Esophagus squamous epithelium (tissue), 5 donors: Measurements from ENCODE around the gene EMILIN2. TPM values are rescaled to one million over a fixed set of nuclear protein-coding genes. Genes with fewer than 3 reads are reported as not detected.

Source experiments
- DNase-seq: peaks from one replicate; lab custom pipeline; 2025; lab: John Stamatoyannopoulos, UW
- H3K27ac ChIP-seq, 4 donors: fragments of 200-600 bp; sonication (generic); one replicate each; pipeline ENCODE4 v1.5.1; 2016 to 2019; ENCODE audit warnings: mild to moderate bottlenecking in 1 of 4
- H3K27me3 ChIP-seq, 4 donors: fragments of 200-600 bp; sonication (generic); 1 replicate in 3 of 4; 2 replicates in 1 of 4; pipeline versions ENCODE4 v1.5.1 to v1.6.0; 2017 to 2021; ENCODE audit warnings: antibody characterized with exemption in 1 of 4
- H3K36me3 ChIP-seq, 3 donors: fragments of 200-600 bp; sonication (generic); one replicate each; pipeline ENCODE4 v1.5.1; 2016 to 2019
- H3K4me1 ChIP-seq, 3 donors: fragments of 200-600 bp; sonication (generic); one replicate each; pipeline ENCODE4 v1.5.1; 2017 to 2019
- H3K4me3 ChIP-seq, 4 donors: fragments of 200-600 bp; sonication (generic); 1 replicate in 3 of 4; 2 replicates in 1 of 4; pipeline ENCODE4 v1.5.1; 2016 to 2019; ENCODE audit warnings: mild to moderate bottlenecking in 2 of 4, moderate library complexity in 1 of 4
- H3K9me3 ChIP-seq, 3 donors: fragments of 200-600 bp; sonication (generic); one replicate each; pipeline ENCODE4 v1.5.1; 2016 to 2019
- CTCF ChIP-seq, 6 experiments: fragments of 450-650 bp in 4 of 6; fragments of 200-600 bp in 2 of 6; sonication (generic) in 2 of 6; IDR thresholded peaks; one replicate each; pipeline ENCODE4 v1.5.1; 2016 to 2019; ENCODE audit warnings: antibody characterized with exemption in 6 of 6, mild to moderate bottlenecking in 4 of 6, moderate library complexity in 4 of 6
- POLR2A ChIP-seq, 4 donors: fragments of 450-650 bp; IDR thresholded peaks; one replicate each; pipeline ENCODE4 v1.6.1; 2017; ENCODE audit warnings: antibody characterized with exemption in 4 of 4, mild to moderate bottlenecking in 4 of 4, moderate library complexity in 3 of 4
- WGBS, 2 donors: methylation state at CpG; one replicate each; pipeline ENCODE4 v1.1.5; 2018; 5-methylcytosine and 5-hydroxymethylcytosine counted together
- intact Hi-C: fragments of 100-400 bp; cut with DNase I; formaldehyde crosslinking; loops from one replicate; pipeline ENCODE4 v1.15.0; 2022
- total RNA-seq, 4 donors: library from RNA; depleted of rRNA; stranded (reverse); fragments of >200 nt; gene quantifications; one replicate each; pipeline ENCODE4 v1.1.0, GENCODE V29; 2016
- donor health status: DM: yes; HTN: yes; CAD: no.

The EMILIN2 gene
- total RNA-seq, 4 donors from 2014 or later = 3.2 to 11.1 (median 5.5) TPM

- H3K4me1 ChIP-seq = peaks cover 0 to 19% (median 16%) of the 10 kb centered on the region in 3 donors
- peaks cover 0 to 51% (median 0%) of the 10 kb centered on the region in 3 donors for H3K36me3 ChIP-seq
- no peaks in the 10 kb centered on the region for H3K9me3 ChIP-seq
- no peak overlapping the region for H3K4me3 ChIP-seq
- H3K27ac ChIP-seq = peak overlapping the region in 1 of 4 donors; percentile 22
- intact Hi-C loops = no loop called here
- no peak for DNase-seq
- 91 to 96% methylated on average over 12 of the region's 12 CpGs for WGBS, 2 donors
- H3K27me3 ChIP-seq = no peaks in the 10 kb centered on the region
- no peak for TF ChIP-seq CTCF (IDR thresholded peaks at IDR 0.05)
- TF ChIP-seq POLR2A (IDR thresholded peaks at IDR 0.05) = no peak
These were observed 108.3 kb downstream of the EMILIN2 start for GRCh38 chr18:2954869-2955645.

GRCh38 chr18:2956056-2956455, 109.2 kb downstream of the EMILIN2 start:
- Histone ChIP-seq H3K4me1 (peaks cover 0 to 28% (median 20%) of the 10 kb centered on the region in 3 donors), H3K4me3 (no peak overlapping the region)

GRCh38 chr18:2958819-2959298, 112.1 kb downstream of the EMILIN2 start:
- DNase-seq = no peak
- peaks cover 8 to 51% (median 29%) of the 10 kb centered on the region in 3 donors for H3K4me1 ChIP-seq
- intact Hi-C loops = no loop called here
- TF ChIP-seq CTCF (IDR thresholded peaks at IDR 0.05) = no peak
- TF ChIP-seq POLR2A (IDR thresholded peaks at IDR 0.05) = no peak
- H3K36me3 ChIP-seq = peaks cover 0 to 13% (median 0%) of the 10 kb centered on the region in 3 donors
- peak overlapping the region in 3 of 4 donors; percentile 43 to 75 (median 73) for H3K27ac ChIP-seq
- H3K27me3 ChIP-seq = no peaks in the 10 kb centered on the region
- H3K9me3 ChIP-seq = no peaks in the 10 kb centered on the region
- H3K4me3 ChIP-seq = no peak overlapping the region

More at GRCh38 chr18:2956056-2956455, 109.2 kb downstream of the EMILIN2 start:
- TF ChIP-seq POLR2A (IDR thresholded peaks at IDR 0.05) = no peak
- TF ChIP-seq CTCF (IDR thresholded peaks at IDR 0.05) = no peak
- Histone ChIP-seq H3K9me3 (no peaks in the 10 kb centered on the region), H3K27ac (peak overlapping the region in 2 of 4 donors; percentile 7 to 22), H3K27me3 (no peaks in the 10 kb centered on the region), H3K36me3 (peaks cover 0 to 41% (median 0%) of the 10 kb centered on the region in 3 donors)
- WGBS, 2 donors = 58 to 74% methylated on average over 7 of the region's 7 CpGs
- intact Hi-C loops = no loop called here
- DNase-seq = no peak

GRCh38 chr18:2959341-2959740, 112.5 kb downstream of the EMILIN2 start:
- intact Hi-C loops = no loop called here
- 47 to 52% methylated on average over 2 of the region's 2 CpGs for WGBS, 2 donors
- Histone ChIP-seq H3K27me3 (no peaks in the 10 kb centered on the region), H3K9me3 (no peaks in the 10 kb centered on the region), H3K27ac (peak overlapping the region in 3 of 4 donors; percentile 43 to 75 (median 73)), H3K4me3 (no peak overlapping the region), H3K4me1 (peaks cover 8 to 51% (median 29%) of the 10 kb centered on the region in 3 donors), H3K36me3 (peaks cover 0 to 8% (median 0%) of the 10 kb centered on the region in 3 donors)
- DNase-seq = no peak
- no peak for TF ChIP-seq CTCF (IDR thresholded peaks at IDR 0.05)
- no peak for TF ChIP-seq POLR2A (IDR thresholded peaks at IDR 0.05)
